GM23338 (cell line): ENCODE data around the gene COPA. TPM values are rescaled to one million over a fixed set of nuclear protein-coding genes. Genes with fewer than 3 reads are reported as not detected.

ENCODE experiments used
- ATAC-seq: fragments of 200-7000 bp; cut with Tn5 transposase; 3 replicates; pipeline ENCODE4 v1.9.1; 2020
- DNase-seq: peaks from one replicate; pipeline ENCODE4 v3.0.0-alpha.2; 2015; ENCODE audit warnings: low spot score
- H2AFZ ChIP-seq: fragments of 200-600 bp; sonication (generic); 2 replicates; pipeline ENCODE4 v1.8.0; 2016; ENCODE audit warnings: antibody characterized with exemption, mild to moderate bottlenecking, moderate library complexity
- H3F3A ChIP-seq: fragments of 200-600 bp; sonication (generic); replicated peaks from 2 replicates; pipeline ENCODE4 v1.8.0; 2017; ENCODE audit warnings: antibody characterized with exemption, mixed run types, low read depth
- H3K27ac ChIP-seq: fragments of 200-600 bp; sonication (generic); 2 replicates; pipeline ENCODE4 v1.6.1; 2016; ENCODE audit warnings: low read depth
- H3K27me3 ChIP-seq: fragments of 200-600 bp; sonication (generic); 2 replicates; pipeline ENCODE4 v1.8.0; 2016; ENCODE audit warnings: mild to moderate bottlenecking, mixed run types, moderate library complexity; ENCODE audit not compliant: insufficient read depth
- H3K36me3 ChIP-seq: fragments of 200-600 bp; sonication (generic); 2 replicates; pipeline ENCODE4 v1.8.0; 2016; ENCODE audit warnings: mild to moderate bottlenecking; ENCODE audit not compliant: insufficient read depth
- H3K4me1 ChIP-seq: fragments of 200-600 bp; sonication (generic); 2 replicates; pipeline ENCODE4 v1.8.0; 2016; ENCODE audit warnings: mild to moderate bottlenecking, moderate library complexity; ENCODE audit not compliant: insufficient read depth
- H3K4me2 ChIP-seq: fragments of 200-600 bp; sonication (generic); 2 replicates; pipeline ENCODE4 v1.7.1; 2017; ENCODE audit warnings: mixed run types
- H3K4me3 ChIP-seq: fragments of 200-600 bp; sonication (generic); 2 replicates; pipeline ENCODE4 v1.6.1; 2016; ENCODE audit warnings: mixed run types
- H3K79me2 ChIP-seq: fragments of 200-600 bp; sonication (generic); replicated peaks from 2 replicates; pipeline ENCODE4 v1.8.0; 2017; ENCODE audit warnings: mild to moderate bottlenecking; ENCODE audit not compliant: insufficient read depth
- H3K9me2 ChIP-seq: fragments of 200-600 bp; sonication (generic); 2 replicates; pipeline ENCODE4 v1.8.0; 2017; ENCODE audit not compliant: insufficient read depth
- H4K20me1 ChIP-seq: fragments of 200-600 bp; sonication (generic); replicated peaks from 2 replicates; pipeline ENCODE4 v1.8.0; 2017; ENCODE audit warnings: mild to moderate bottlenecking; ENCODE audit not compliant: insufficient read depth
- H3K27ac Mint-ChIP-seq: 2 replicates; pipeline ENCODE4 v1.8.0; 2020; ENCODE audit warnings: inconsistent platforms, mild to moderate bottlenecking, moderate library complexity, mixed read lengths
- H3K27me3 Mint-ChIP-seq: 3 replicates; pipeline ENCODE4 v1.8.0; 2022; ENCODE audit warnings: low read depth, mild to moderate bottlenecking, moderate library complexity, mixed read lengths, inconsistent platforms; ENCODE audit not compliant: insufficient read depth, poor library complexity
- H3K36me3 Mint-ChIP-seq: 3 replicates; pipeline ENCODE4 v1.8.0; 2021; ENCODE audit warnings: low read depth, mild to moderate bottlenecking, inconsistent platforms, moderate library complexity, mixed read lengths
- H3K4me1 Mint-ChIP-seq: 3 replicates; pipeline ENCODE4 v1.8.0; 2020; ENCODE audit warnings: mild to moderate bottlenecking, inconsistent platforms, mixed read lengths
- H3K4me3 Mint-ChIP-seq: 3 replicates; pipeline ENCODE4 v1.8.0; 2021; ENCODE audit warnings: moderate library complexity, mild to moderate bottlenecking, inconsistent platforms, mixed read lengths
- H3K9me3 Mint-ChIP-seq: 3 replicates; pipeline ENCODE4 v1.8.0; 2020; ENCODE audit warnings: moderate library complexity, mild to moderate bottlenecking, inconsistent platforms, mixed read lengths
- CREB1 ChIP-seq: fragments of 250-450 bp; sonication (Bioruptor Pico); IDR thresholded peaks from 2 replicates; pipeline ENCODE4 v1.5.0; 2020; ENCODE audit warnings: low read depth, mild to moderate bottlenecking, moderate library complexity
- ETS1 ChIP-seq: IDR thresholded peaks from 2 replicates; pipeline ENCODE4 v1.6.1; 2016; ENCODE audit warnings: antibody characterized with exemption
- EZH2 ChIP-seq: fragments of 200-600 bp; sonication (generic); IDR thresholded peaks from one replicate; pipeline ENCODE4 v1.8.0; 2017; ENCODE audit warnings: antibody characterized with exemption, mild to moderate bottlenecking, low read depth; ENCODE audit not compliant: unreplicated experiment
- EZH2phosphoT487 ChIP-seq: fragments of 200-600 bp; sonication (generic); IDR thresholded peaks from one replicate; pipeline ENCODE4 v1.8.1; 2018; ENCODE audit warnings: antibody characterized with exemption; ENCODE audit not compliant: unreplicated experiment
- NANOG ChIP-seq: IDR thresholded peaks from 2 replicates; pipeline ENCODE4 v1.6.1; 2016; ENCODE audit warnings: antibody characterized with exemption, borderline replicate concordance
- STAT1 ChIP-seq: IDR thresholded peaks from one replicate; pipeline ENCODE4 v1.6.1; 2016; ENCODE audit warnings: antibody characterized with exemption; ENCODE audit not compliant: unreplicated experiment
- ZNF462 ChIP-seq: fragments of 250-450 bp; sonication (Bioruptor Pico); IDR thresholded peaks from 2 replicates; pipeline ENCODE4 v1.5.0; 2020; ENCODE audit warnings: mild to moderate bottlenecking, moderate library complexity
- polyA plus RNA-seq: library from polyadenylated mRNA; unstranded; fragments of >200 nt; fragmentation: Nextera tagmentation; extraction: Ambion mirVana; gene quantifications from 2 replicates; pipeline ENCODE4 v1.2.1, GENCODE V29; 2016
- total RNA-seq: library from RNA; depleted of rRNA; stranded (reverse); fragments of >200 nt; shearing (Covaris generic); gene quantifications from 2 replicates; pipeline ENCODE4 v1.2.3, GENCODE V29; 2014
- TF ChIP-seq, protein P1 (sequence below): IDR thresholded peaks from one replicate; pipeline ENCODE4 v1.6.1; 2018; ENCODE audit warnings: antibody characterized with exemption; ENCODE audit not compliant: unreplicated experiment

COPA gene
- total and polyA plus RNA-seq, 2 experiments from 2014 or later: 58.2 to 87.1 TPM

DNA sequence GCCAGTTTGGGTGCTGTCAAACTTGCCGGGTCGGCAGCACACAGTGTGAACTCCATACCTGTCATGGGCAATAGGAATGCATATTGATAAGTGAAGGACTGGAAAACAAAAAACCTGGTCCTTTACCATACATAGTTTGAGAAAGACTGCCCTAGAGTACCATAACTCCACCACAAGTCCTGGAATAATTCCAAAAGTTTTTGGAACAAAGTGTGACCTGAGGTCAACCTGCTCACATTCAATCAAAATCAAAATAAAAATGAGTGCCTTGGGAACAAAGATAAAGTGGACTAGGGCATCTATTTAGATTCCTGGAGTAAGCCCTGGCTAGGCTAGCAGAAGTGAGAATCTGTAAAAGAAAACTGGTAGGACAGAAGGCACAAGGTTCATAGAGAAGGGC, 65.7 kb downstream of the COPA start (continued):
- TF ChIP-seq ZNF462 (CRISPR knock-in tag) (no peak), ETS1 (no peak), STAT1 (no peak), EZH2phosphoT487 (no peak), EZH2 (no peak), NANOG (no peak)

DNA sequence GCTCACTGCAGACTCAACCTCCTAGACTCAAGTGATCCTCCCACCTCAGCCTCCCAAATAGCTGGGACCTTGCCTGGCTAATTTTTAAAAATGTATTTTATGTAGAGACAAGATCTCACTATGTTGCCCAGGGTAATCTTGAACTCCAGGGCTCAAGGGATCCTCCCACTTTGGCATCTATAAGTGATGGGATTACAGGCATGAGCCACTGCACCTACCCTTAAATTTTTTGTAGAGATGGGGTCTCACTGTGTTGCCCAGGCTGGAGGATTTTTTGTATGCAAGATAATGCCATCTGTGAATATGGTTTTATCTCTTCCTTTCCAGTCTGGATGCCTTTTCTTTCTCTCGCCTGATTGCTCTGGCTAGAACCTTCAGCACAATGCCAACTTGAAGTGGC, 72.0 kb downstream of the COPA start:
- Mint-ChIP-seq H3K9me3 (no peaks in the 10 kb centered on the region), H3K36me3 (no peaks in the 10 kb centered on the region), H3K4me3 (no peak overlapping the region), H3K27ac (no peak overlapping the region), H3K27me3 (peaks cover 3% of the 10 kb centered on the region), H3K4me1 (no peaks in the 10 kb centered on the region)
- no peak for DNase-seq
- no peaks in the 10 kb centered on the region for H3K4me1 ChIP-seq
- no peak overlapping the region for H3K4me2 ChIP-seq
- no peak overlapping the region for H2AFZ ChIP-seq
- no peaks in the 10 kb centered on the region for H3K27me3 ChIP-seq
- H3K79me2 ChIP-seq: no peaks in the 10 kb centered on the region
- H3K9me2 ChIP-seq: no peaks in the 10 kb centered on the region
- no peaks in the 10 kb centered on the region for H3K36me3 ChIP-seq
- H3K27ac ChIP-seq: no peak overlapping the region
- H4K20me1 ChIP-seq: 0 out of 2 replicates have a peak, but pooled peaks cover 1% of the 10 kb centered on the region
- no peak for ATAC-seq
- H3K4me3 ChIP-seq: no peak overlapping the region
- H3F3A ChIP-seq: no peaks in the 10 kb centered on the region
- TF ChIP-seq STAT1 (no peak), NANOG (no peak), EZH2phosphoT487 (no peak), CREB1 (CRISPR knock-in tag) (no peak)
- TF ChIP-seq, protein P1, sequence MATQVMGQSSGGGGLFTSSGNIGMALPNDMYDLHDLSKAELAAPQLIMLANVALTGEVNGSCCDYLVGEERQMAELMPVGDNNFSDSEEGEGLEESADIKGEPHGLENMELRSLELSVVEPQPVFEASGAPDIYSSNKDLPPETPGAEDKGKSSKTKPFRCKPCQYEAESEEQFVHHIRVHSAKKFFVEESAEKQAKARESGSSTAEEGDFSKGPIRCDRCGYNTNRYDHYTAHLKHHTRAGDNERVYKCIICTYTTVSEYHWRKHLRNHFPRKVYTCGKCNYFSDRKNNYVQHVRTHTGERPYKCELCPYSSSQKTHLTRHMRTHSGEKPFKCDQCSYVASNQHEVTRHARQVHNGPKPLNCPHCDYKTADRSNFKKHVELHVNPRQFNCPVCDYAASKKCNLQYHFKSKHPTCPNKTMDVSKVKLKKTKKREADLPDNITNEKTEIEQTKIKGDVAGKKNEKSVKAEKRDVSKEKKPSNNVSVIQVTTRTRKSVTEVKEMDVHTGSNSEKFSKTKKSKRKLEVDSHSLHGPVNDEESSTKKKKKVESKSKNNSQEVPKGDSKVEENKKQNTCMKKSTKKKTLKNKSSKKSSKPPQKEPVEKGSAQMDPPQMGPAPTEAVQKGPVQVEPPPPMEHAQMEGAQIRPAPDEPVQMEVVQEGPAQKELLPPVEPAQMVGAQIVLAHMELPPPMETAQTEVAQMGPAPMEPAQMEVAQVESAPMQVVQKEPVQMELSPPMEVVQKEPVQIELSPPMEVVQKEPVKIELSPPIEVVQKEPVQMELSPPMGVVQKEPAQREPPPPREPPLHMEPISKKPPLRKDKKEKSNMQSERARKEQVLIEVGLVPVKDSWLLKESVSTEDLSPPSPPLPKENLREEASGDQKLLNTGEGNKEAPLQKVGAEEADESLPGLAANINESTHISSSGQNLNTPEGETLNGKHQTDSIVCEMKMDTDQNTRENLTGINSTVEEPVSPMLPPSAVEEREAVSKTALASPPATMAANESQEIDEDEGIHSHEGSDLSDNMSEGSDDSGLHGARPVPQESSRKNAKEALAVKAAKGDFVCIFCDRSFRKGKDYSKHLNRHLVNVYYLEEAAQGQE: no peak
